Right forelimb (tissue), 1 donor: ENCODE data around the gene EPS8L1.

Experiments
- DNase-seq: peaks from one replicate; pipeline ENCODE4 v3.0.0-alpha.2; 2018

The EPS8L1 gene

DNA sequence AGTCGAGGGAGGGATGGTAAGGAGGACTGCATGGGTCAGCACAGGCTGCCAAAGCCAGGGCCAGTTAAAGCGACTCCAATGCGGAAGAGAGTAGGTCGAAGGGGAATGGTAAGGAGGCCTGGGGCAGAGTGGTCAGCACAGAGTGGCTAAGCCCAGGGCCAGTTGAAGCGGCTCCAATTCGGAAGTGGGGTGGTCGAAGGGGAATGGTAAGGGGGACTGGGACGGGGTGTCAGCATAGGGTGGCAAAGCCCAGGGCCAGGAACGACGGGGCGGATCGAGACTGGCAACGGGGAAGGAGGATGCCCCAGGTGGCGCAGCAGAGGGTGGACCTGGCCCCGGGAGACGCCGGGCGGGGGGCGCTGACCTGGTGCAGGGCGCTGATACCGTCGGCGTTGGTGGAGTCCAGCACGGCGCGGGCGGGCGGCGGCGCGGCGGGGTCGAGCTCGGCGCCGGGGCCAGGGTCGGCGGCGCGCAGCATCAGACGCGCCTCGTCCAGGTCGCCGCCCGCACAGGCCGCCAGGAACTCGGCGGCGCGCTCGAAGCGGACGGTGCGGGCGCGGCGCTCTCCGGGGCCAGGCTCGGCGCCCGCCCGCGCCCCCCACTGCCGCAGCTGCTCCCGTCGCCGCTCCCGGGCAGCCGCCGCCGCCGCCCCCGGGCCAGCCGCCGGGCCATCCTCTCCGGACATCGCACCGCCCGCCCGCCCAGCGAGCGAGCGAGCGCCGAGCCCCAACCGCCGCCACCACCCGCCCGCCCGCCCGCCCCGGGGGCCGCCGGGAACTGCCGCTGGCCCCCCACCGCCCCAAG, 41.4 kb downstream of the EPS8L1 start, which contains the start of gene PPP1R12C:
TSS of gene PPP1R12C (minus strand) at position 779 of the 804 bp plus-strand sequence. CDS start at position 685, 94 bp downstream.
- no peak for DNase-seq

DNA sequence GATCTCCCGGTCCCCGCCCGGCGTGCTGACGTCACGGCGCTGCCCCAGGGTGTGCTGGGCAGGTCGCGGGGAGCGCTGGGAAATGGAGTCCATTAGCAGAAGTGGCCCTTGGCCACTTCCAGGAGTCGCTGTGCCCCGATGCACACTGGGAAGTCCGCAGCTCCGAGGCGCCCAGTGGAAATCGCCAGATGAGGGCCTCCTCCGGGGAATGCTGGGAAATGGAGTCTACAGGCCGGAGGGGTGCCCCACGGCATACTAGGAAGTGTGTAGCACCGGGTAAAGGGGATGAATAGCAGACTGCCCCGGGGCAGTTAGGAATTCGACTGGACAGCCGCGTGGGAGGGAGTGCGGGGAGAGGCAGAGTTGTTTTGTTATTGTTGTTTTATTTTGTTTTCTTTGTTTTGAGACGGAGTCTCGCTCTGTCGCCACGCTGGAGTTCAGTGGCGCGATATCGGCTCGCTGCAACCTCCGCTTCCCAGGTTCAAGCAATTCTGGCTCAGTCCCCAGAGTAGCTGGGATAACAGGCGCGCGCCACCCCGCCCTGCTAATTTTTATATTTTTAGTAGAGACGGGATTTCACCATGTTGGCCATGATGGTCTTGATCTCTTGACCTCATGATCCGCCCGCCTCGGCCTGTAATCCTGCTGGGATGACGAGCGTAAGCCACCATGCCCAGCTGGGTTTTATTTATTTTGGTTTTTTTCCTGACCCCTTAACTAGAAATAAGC, 42.2 kb downstream of the EPS8L1 start:
- peak; percentile 97 for DNase-seq

DNA sequence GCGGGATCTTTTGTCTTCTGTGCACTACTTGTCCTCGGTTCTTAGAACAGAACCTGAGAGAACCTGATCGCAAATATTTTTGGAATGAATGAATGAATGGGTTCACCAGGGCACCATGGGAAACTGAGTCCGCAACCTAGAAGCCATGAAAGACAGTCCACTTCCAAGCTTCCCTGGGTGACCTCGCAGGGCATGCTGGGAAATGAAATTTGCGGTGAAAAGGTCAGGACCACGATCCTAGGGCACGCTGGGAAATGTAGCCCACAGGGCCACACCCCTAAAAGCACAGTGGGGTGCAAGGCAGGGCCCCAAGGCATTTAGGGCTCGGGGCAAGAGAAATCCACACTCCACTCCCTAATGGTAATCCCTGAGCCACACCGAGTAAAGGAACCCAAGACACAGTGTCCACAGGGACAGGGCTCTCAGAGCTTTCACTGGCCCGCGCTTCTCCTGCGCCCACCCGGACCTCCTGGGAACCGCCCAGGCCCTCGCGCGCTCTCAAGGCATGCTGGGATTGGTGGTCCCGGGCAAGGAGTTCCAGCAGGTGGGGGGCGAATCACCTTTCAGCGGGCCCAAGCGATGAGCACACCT, 42.8 kb downstream of the EPS8L1 start:
- no peak for DNase-seq

DNA sequence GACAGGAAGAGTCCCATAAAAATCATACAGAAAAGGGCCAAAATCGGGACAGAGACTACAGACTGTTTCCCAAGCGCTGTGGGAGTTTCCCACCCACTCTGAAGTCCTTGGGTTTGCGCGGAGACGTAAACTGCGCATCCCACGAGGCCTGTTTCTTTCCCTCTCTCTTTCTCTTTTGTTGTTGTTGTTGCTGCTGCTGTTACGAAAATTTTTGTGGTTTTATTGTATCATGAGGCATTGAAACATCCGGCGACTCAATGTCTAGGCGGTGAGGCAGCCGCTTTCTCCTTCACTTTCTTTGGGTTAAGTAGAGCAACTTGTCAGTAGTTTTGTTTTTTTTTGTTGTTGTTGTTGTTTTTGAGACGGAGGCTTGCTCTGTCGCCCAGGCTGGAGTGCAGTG, 43.4 kb downstream of the EPS8L1 start:
- DNase-seq = no peak

DNA sequence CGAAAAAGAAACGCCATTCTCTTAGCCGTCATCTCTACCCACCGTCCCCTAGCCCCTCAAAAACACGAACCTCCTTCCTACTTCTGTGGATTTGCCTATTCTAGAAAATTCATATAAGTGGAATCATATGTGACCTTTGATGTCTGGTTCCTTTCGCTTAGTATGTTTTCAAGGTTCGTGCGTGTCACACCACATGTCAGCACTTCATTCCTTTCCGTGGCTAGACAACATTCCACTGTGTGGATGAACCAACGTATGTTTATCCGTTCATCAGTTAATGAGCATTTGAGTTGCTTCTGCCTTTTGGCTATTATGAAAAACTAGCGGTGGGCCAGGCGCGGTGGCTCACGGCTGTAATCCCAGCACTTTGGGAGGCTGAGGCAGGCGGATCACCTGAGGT, 55.8 kb downstream of the EPS8L1 start:
- no peak for DNase-seq

DNA sequence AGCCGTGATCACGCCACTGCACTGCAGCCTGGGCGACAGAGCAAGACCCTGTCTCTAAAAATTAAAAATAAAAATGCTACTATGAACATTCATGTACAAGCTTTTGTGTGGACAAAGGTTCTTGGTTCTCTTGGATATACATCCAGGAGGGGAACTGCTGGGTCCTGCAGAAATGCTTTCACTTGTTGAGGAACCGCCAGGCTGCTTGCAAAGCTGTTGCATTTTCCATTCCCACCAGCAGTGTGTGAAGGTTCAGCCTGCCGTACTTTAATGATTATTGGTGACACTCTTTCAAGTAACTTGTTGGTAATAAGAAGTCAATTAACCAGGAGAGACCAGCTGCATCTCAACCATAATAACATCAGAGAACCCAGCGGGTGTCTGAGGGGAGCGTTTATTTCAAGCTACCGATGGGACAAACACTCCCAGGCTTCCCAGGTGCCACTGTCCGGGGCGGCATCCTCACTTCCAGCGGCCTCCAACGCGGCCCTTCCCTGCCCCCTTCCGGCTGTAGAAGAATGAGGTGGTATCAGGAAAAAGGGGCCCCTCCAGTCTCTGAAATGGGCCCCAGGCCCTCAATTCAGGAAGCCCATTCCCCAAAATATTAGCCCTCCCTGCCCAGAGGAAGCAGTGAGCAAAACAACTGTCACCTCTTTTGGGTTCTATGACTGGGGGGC, 56.9 kb downstream of the EPS8L1 start:
- DNase-seq = no peak

DNA sequence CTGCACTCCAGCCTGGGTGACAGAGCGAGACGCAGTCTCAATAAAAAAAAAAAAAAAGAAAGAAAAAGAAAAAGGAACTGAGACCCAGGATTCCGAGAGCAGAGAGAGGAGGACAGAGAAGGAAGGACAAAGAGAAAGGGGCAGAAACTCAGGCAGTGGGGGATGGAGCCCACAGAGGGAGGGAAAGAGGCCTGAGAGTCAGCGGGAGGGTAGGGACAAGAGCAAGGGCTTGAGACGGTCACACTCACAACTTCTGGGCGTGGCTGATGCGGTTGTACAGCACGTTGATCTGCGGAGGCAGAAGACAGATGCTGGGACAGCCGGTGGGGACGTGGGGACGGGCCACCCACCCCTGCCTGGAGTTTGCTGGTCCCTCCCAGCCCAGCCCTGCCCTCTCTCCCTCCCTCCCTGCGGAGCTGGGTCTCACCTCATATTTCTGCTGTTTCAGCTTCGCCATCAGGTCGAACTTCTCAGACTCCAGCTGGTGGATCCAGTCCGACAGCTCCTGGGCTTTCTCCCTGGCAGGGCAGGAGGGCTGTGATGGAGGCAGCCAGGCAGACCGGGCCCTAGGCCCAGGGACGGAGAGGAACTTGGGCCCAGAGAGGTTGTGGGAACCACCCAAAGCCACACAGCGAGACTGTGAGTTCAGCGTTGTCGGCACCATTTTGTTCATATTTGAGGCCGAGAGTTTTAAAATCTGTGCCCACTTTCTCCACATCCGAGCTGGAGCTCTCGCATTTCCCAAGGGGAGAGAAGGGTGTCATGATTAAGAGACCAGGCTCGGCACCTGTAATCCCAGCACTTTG, 58.2 kb downstream of the EPS8L1 start:
- no peak for DNase-seq

DNA sequence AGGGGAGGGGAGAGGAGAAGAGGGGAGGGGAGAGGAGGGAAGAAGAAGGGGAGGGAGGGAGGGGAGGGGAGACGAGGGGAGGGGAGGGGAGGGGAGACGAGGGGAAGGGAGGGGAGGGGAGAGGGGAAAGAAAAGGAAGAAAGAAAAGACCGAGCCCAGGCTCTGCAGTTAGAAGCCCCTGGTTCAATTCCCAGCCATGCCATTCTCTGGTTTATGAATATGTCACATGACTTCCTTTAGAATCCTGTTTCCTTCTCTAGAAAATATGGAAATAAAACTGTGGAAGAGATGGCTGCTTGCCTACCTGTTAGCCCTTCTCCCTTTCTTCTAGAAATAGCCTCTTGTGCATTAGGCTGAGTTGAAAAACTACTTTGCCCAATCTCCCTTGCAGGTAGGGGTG, 59.1 kb downstream of the EPS8L1 start:
- DNase-seq = no peak

DNA sequence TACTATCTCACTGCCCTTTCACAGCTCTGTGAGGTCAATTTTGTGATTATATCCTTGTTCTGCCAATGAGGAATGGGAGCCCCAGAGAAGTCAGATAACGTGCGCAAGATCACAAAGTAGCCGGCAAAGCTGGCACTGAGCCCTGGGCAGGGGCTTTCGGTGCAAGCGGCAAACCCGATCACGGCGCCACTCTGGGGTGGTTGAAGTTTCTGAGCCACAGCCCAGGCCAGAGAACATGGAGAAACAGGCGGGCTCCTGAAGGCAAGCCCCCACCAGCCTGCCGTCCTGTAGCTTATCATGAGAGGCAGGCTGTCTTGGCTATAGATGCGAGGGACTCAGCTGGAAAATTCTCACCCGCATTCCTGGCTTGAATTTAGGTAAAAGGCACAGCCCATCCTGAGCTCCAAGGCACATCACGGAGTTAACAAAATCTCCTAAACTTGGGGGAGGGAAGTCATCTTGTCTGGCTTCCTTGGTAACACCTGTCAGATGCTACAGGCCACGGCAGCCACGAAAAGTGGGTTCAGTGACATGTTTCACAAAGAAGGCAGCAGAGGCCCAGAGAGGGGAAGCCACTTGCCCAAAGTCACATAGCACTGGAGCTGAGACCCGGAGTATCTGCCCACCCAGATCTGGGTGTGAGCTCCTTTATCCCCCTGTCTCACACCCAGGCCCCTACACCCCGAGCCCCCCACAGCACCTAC, 60.9 kb downstream of the EPS8L1 start:
- no peak for DNase-seq
